A549 (cell line): ENCODE data around the gene ECEL1. TPM values are rescaled to one million over a fixed set of nuclear protein-coding genes. Genes with fewer than 3 reads are reported as not detected.

ENCODE experiments used
- ATAC-seq, 2 experiments: fragments of 200-7000 bp in 1 of 2; fragments of >200 bp in 1 of 2; cut with Nextera tagmentation in 1 of 2; cut with Tn5 transposase in 1 of 2; 3 replicates each; pipeline versions ENCODE4 v1.8.0 to v1.9.1; 2018 to 2020; ENCODE audit warnings: mild to moderate bottlenecking in 1 of 2, moderate library complexity in 1 of 2
- CTCF ChIA-PET: fragments of 300-600 bp; sonication (Branson Sonifier 250); formaldehyde crosslinking; extraction: SDS; loops from one replicate; lab custom pipeline; 2021; ENCODE audit warnings: antibody characterized with exemption, inconsistent platforms; lab: Yijun Ruan, JAX
- POLR2A ChIA-PET: fragments of 350-600 bp; formaldehyde crosslinking; extraction: SDS; loops from one replicate; lab custom pipeline; 2021; ENCODE audit warnings: antibody characterized with exemption, inconsistent platforms; lab: Yijun Ruan, JAX
- DNase-seq, 2 experiments: peaks; one replicate each; pipeline versions ENCODE4 v3.0.0 to v3.0.0-alpha.2; 2011 to 2016; ENCODE audit warnings: low read depth in 1 of 2, low spot score in 1 of 2
- FAIRE-seq: peaks from 2 replicates; lab custom pipeline; 2011; peaks lifted over from hg19 to GRCh38; lab: Jason Lieb, UNC
- H3K27ac ChIP-seq, 2 experiments: fragments of >200 bp; sonication (Bioruptor Twin); formaldehyde crosslinking; 3 replicates each; pipeline ENCODE4 v1.5.1; 2016 to 2017
- H3K4me1 ChIP-seq: fragments of >200 bp; sonication (Bioruptor Twin); formaldehyde crosslinking; 3 replicates; pipeline ENCODE4 v1.6.1; 2016
- H3K4me2 ChIP-seq: fragments of >200 bp; sonication (Bioruptor Twin); formaldehyde crosslinking; 3 replicates; pipeline ENCODE4 v1.6.1; 2016
- H3K4me3 ChIP-seq: fragments of >200 bp; sonication (Bioruptor Twin); formaldehyde crosslinking; 3 replicates; pipeline ENCODE4 v1.5.1; 2016
- H3K9me3 ChIP-seq: fragments of >200 bp; sonication (Bioruptor Twin); formaldehyde crosslinking; 3 replicates; pipeline ENCODE4 v1.6.1; 2016
- CEBPB ChIP-seq, 2 experiments: fragments of >200 bp in 1 of 2; sonication (Bioruptor Twin) in 1 of 2; formaldehyde crosslinking in 1 of 2; IDR thresholded peaks; 2 replicates each; pipeline ENCODE4 v1.6.1; 2012 to 2016
- EP300 ChIP-seq, 2 experiments: fragments of >200 bp; sonication (Bioruptor Twin); formaldehyde crosslinking; IDR thresholded peaks; 2 replicates in 1 of 2; 3 replicates in 1 of 2; pipeline ENCODE4 v1.6.1; 2016 to 2017
- FOSB ChIP-seq: fragments of 250-450 bp; sonication (Bioruptor Pico); IDR thresholded peaks from 2 replicates; pipeline ENCODE4 v1.5.0; 2020; ENCODE audit warnings: mild to moderate bottlenecking, moderate library complexity
- FOSL2 ChIP-seq, 2 experiments: fragments of 450-650 bp in 1 of 2; fragments of >200 bp in 1 of 2; sonication (Bioruptor Twin) in 1 of 2; formaldehyde crosslinking; IDR thresholded peaks; 2 replicates each; pipeline versions ENCODE4 v1.5.0 to v1.6.1; 2016 to 2020; ENCODE audit warnings: mild to moderate bottlenecking in 1 of 2, moderate library complexity in 1 of 2
- FOXS1 ChIP-seq: fragments of 250-450 bp; sonication (Bioruptor Pico); IDR thresholded peaks from 2 replicates; pipeline ENCODE4 v1.5.0; 2020; ENCODE audit warnings: mild to moderate bottlenecking, moderate library complexity
- HEYL ChIP-seq: fragments of 250-450 bp; sonication (Bioruptor Pico); IDR thresholded peaks from 2 replicates; pipeline ENCODE4 v1.8.0; 2021; ENCODE audit warnings: mild to moderate bottlenecking, moderate library complexity
- HOXB13 ChIP-seq: fragments of 250-450 bp; sonication (Bioruptor Pico); IDR thresholded peaks from 2 replicates; pipeline ENCODE4 v1.5.0; 2020; ENCODE audit warnings: low read depth, mild to moderate bottlenecking, moderate library complexity
- JUN ChIP-seq, 2 experiments: fragments of >200 bp; sonication (Bioruptor Twin); formaldehyde crosslinking; IDR thresholded peaks; 2 replicates in 1 of 2; 3 replicates in 1 of 2; pipeline ENCODE4 v1.6.1; 2016 to 2017
- MAZ ChIP-seq: fragments of 150-350 bp; IDR thresholded peaks from 2 replicates; pipeline ENCODE4 v1.6.1; 2014; ENCODE audit warnings: antibody characterized with exemption, low read depth, low read length, borderline replicate concordance
- MYC ChIP-seq: IDR thresholded peaks from 2 replicates; pipeline ENCODE4 v1.6.1; 2012; ENCODE audit warnings: mild to moderate bottlenecking, inconsistent platforms, low read length, improper control_type of control experiment, borderline replicate concordance
- NFE2L2 ChIP-seq: fragments of 150-350 bp; conservative IDR thresholded peaks from 2 replicates; pipeline ENCODE4 v1.6.1; 2014; ENCODE audit warnings: low read length
- POLR2A ChIP-seq: IDR thresholded peaks from 2 replicates; pipeline ENCODE4 v1.6.1; 2012; ENCODE audit warnings: mild to moderate bottlenecking, low read length
- RNF2 ChIP-seq: fragments of 200-600 bp; sonication (generic); IDR thresholded peaks from 2 replicates; pipeline ENCODE4 v1.6.1; 2016; ENCODE audit warnings: low read depth, mild to moderate bottlenecking, antibody characterized with exemption, moderate library complexity, borderline replicate concordance
- ZSCAN20 ChIP-seq: fragments of 250-450 bp; sonication (Bioruptor Pico); IDR thresholded peaks from 2 replicates; pipeline ENCODE4 v1.8.0; 2022; ENCODE audit warnings: mild to moderate bottlenecking, moderate library complexity
- WGBS: methylation state at CpG from one replicate; pipeline ENCODE4 v1.1.6; 2017; ENCODE audit errors: missing lambda C conversion rate; 5-methylcytosine and 5-hydroxymethylcytosine counted together
- polyA plus RNA-seq, 4 experiments: library from polyadenylated mRNA; depleted of rRNA in 3 of 4; stranded (reverse); fragments of >200 nt; fragmentation: RNase III in 1 of 4; extraction: RNeasy Plus Mini Kit Qiagen cat#74134 plus additional on column Dnase treatment in 1 of 4; gene quantifications; 2 replicates in 3 of 4; 3 replicates in 1 of 4; pipeline ENCODE4 v1.2.3, GENCODE V29; 2011 to 2017
- TF ChIP-seq, protein P1 (sequence below): fragments of >200 bp; sonication (Bioruptor Twin); formaldehyde crosslinking; IDR thresholded peaks from 2 replicates; pipeline ENCODE4 v1.6.1; 2016
- TF ChIP-seq, protein P2 (sequence below): fragments of >200 bp; sonication (Bioruptor Twin); formaldehyde crosslinking; IDR thresholded peaks from 3 replicates; pipeline ENCODE4 v1.6.1; 2016
- TF ChIP-seq, protein P3 (sequence below): fragments of 250-450 bp; sonication (Bioruptor Pico); IDR thresholded peaks from 2 replicates; pipeline ENCODE4 v1.5.0; 2020; ENCODE audit warnings: low read depth, mild to moderate bottlenecking, moderate library complexity
- TF ChIP-seq, protein P4 (sequence below): IDR thresholded peaks from 2 replicates; pipeline ENCODE4 v1.6.1; 2012
- TF ChIP-seq, protein P5 (sequence below): fragments of 200-600 bp; sonication (generic); IDR thresholded peaks from 2 replicates; pipeline ENCODE4 v1.6.1; 2016; ENCODE audit warnings: antibody characterized with exemption, mild to moderate bottlenecking, moderate library complexity
- TF ChIP-seq, protein P6 (sequence below): fragments of 450-650 bp; IDR thresholded peaks from 2 replicates; pipeline ENCODE4 v1.6.1; 2014; ENCODE audit warnings: antibody characterized with exemption

The ECEL1 gene
- polyA plus RNA-seq, 2 of the 4 experiments (the other 2 are of a cell fraction), result 0.12 to 0.18 TPM

DNA sequence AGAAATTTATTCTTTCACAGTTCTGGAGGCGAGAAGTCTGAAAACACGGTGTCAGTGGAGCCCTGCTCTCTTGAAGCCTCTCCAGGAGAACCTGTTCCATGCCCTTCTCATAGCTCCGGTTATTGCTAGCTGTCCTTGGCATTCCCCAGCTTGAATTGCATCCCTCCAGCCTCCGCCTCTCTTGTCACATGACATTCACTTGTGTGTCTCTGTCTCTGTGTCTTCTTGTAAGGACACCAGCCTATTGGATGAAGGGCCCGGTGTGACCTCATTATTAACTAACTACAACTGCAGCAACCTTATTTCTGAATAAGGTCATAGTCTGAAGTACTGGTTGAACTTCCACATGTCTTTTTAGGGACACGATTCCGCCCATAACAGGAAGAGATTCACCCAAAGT lies 28.0 kb upstream of the ECEL1 start (continued):
- TF ChIP-seq CEBPB (IDR thresholded peaks at IDR 0.05) (no peak), HOXB13 (no peak), JUN (IDR thresholded peaks at IDR 0.05) (no peak)
- TF ChIP-seq, protein P1, sequence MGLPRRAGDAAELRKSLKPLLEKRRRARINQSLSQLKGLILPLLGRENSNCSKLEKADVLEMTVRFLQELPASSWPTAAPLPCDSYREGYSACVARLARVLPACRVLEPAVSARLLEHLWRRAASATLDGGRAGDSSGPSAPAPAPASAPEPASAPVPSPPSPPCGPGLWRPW, result no peak
- TF ChIP-seq, all 56 proteins: peak for 0

DNA sequence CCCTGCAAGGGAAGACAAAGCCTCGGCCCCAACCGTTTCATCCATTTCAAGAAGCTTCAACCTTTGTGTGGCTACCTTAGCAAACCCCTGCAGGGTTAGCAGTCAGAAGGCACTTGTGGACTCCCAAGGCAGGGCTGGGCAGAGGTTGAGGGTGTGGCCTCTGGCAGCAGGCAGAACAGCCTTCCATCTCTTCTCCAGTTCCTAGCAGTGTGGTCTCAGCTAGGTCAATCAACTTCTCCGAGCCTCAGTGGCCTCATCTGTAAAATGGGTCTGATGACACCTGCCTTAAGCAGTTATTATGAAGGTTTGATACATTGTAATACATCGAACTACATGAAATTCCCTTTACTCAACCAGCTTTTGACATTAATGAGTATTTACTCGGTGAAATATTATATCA lies 25.7 kb upstream of the ECEL1 start:
- WGBS, result 44% methylated on average over 5 of the region's 5 CpGs
- Histone ChIP-seq H3K4me2 (no peak overlapping the region), H3K4me3 (no peak overlapping the region), H3K9me3 (no peaks in the 10 kb centered on the region), H3K27ac (no peak overlapping the region), H3K4me1 (peaks cover 9% of the 10 kb centered on the region; the same call in 2 of the 3 replicates)
- no peak for FAIRE-seq
- no peak for DNase-seq
- ChIA-PET CTCF (interaction anchor here (1.0 to 7.9 kb wide), 3 partner anchors 9 to 98 kb away, joined by 3 to 77 read pairs (median 4); partner anchors contain the start of gene PRSS56), POLR2A (no interaction called here)
- ATAC-seq, result no peak
- TF ChIP-seq POLR2A (no peak), FOSB (no peak), FOXS1 (no peak), ZSCAN20 (CRISPR knock-in tag) (no peak), MAZ (no peak), JUN (IDR thresholded peaks at IDR 0.05) (no peak), HOXB13 (no peak), MYC (no peak), HEYL (no peak), FOSL2 (IDR thresholded peaks at IDR 0.05) (no peak), FOSL2 (CRISPR knock-in tag; IDR thresholded peaks at IDR 0.05) (no peak), EP300 (IDR thresholded peaks at IDR 0.05) (no peak), RNF2 (no peak), NFE2L2 (no peak)
- TF ChIP-seq, protein P2, sequence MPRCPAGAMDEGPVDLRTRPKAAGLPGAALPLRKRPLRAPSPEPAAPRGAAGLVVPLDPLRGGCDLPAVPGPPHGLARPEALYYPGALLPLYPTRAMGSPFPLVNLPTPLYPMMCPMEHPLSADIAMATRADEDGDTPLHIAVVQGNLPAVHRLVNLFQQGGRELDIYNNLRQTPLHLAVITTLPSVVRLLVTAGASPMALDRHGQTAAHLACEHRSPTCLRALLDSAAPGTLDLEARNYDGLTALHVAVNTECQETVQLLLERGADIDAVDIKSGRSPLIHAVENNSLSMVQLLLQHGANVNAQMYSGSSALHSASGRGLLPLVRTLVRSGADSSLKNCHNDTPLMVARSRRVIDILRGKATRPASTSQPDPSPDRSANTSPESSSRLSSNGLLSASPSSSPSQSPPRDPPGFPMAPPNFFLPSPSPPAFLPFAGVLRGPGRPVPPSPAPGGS, result no peak
- TF ChIP-seq, protein P3, sequence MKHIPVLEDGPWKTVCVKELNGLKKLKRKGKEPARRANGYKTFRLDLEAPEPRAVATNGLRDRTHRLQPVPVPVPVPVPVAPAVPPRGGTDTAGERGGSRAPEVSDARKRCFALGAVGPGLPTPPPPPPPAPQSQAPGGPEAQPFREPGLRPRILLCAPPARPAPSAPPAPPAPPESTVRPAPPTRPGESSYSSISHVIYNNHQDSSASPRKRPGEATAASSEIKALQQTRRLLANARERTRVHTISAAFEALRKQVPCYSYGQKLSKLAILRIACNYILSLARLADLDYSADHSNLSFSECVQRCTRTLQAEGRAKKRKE (CRISPR knock-in tag), result no peak
- TF ChIP-seq, protein P4, sequence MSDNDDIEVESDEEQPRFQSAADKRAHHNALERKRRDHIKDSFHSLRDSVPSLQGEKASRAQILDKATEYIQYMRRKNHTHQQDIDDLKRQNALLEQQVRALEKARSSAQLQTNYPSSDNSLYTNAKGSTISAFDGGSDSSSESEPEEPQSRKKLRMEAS, result no peak
- TF ChIP-seq, protein P1, result no peak
- TF ChIP-seq, protein P5, sequence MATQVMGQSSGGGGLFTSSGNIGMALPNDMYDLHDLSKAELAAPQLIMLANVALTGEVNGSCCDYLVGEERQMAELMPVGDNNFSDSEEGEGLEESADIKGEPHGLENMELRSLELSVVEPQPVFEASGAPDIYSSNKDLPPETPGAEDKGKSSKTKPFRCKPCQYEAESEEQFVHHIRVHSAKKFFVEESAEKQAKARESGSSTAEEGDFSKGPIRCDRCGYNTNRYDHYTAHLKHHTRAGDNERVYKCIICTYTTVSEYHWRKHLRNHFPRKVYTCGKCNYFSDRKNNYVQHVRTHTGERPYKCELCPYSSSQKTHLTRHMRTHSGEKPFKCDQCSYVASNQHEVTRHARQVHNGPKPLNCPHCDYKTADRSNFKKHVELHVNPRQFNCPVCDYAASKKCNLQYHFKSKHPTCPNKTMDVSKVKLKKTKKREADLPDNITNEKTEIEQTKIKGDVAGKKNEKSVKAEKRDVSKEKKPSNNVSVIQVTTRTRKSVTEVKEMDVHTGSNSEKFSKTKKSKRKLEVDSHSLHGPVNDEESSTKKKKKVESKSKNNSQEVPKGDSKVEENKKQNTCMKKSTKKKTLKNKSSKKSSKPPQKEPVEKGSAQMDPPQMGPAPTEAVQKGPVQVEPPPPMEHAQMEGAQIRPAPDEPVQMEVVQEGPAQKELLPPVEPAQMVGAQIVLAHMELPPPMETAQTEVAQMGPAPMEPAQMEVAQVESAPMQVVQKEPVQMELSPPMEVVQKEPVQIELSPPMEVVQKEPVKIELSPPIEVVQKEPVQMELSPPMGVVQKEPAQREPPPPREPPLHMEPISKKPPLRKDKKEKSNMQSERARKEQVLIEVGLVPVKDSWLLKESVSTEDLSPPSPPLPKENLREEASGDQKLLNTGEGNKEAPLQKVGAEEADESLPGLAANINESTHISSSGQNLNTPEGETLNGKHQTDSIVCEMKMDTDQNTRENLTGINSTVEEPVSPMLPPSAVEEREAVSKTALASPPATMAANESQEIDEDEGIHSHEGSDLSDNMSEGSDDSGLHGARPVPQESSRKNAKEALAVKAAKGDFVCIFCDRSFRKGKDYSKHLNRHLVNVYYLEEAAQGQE, result no peak
- TF ChIP-seq, protein P6, sequence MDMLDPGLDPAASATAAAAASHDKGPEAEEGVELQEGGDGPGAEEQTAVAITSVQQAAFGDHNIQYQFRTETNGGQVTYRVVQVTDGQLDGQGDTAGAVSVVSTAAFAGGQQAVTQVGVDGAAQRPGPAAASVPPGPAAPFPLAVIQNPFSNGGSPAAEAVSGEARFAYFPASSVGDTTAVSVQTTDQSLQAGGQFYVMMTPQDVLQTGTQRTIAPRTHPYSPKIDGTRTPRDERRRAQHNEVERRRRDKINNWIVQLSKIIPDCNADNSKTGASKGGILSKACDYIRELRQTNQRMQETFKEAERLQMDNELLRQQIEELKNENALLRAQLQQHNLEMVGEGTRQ, result no peak
